Measurements from ENCODE around the gene STEAP4.

The STEAP4 gene

GRCh38 chr7:88302486-88302885 lies 4.2 kb downstream of the STEAP4 start:
- Mint-ChIP-seq H3K4me3 (no peak overlapping the region), H3K9me3 (no peaks in the 10 kb centered on the region), H3K4me1 (peaks cover 9% of the 10 kb centered on the region), H3K27me3 (ENCODE audit: low read depth, poor library complexity) (peaks cover 43% of the 10 kb centered on the region), H3K27ac (no peak overlapping the region), H3K36me3 (ENCODE audit: low read depth) (no peaks in the 10 kb centered on the region)
- TF ChIP-seq CTCF (IDR thresholded peaks at IDR 0.05) = no peak
- no peak for DNase-seq

GRCh38 chr7:88301924-88302323 lies 4.8 kb downstream of the STEAP4 start:
- Mint-ChIP-seq H3K9me3 (no peaks in the 10 kb centered on the region), H3K36me3 (ENCODE audit: low read depth) (no peaks in the 10 kb centered on the region), H3K4me1 (peaks cover 7% of the 10 kb centered on the region), H3K4me3 (no peak overlapping the region), H3K27ac (no peak overlapping the region), H3K27me3 (ENCODE audit: low read depth, poor library complexity) (peaks cover 38% of the 10 kb centered on the region)
- no peak for DNase-seq
- no peak for TF ChIP-seq CTCF (IDR thresholded peaks at IDR 0.05)

- DNase-seq = no peak
- peaks cover 23% of the 10 kb centered on the region for H3K27me3 Mint-ChIP-seq (ENCODE audit: low read depth, poor library complexity)
- H3K36me3 Mint-ChIP-seq (ENCODE audit: low read depth) = no peaks in the 10 kb centered on the region
- H3K9me3 Mint-ChIP-seq = no peaks in the 10 kb centered on the region
- H3K4me1 Mint-ChIP-seq = no peaks in the 10 kb centered on the region
- H3K4me3 Mint-ChIP-seq = no peak overlapping the region
- TF ChIP-seq CTCF (IDR thresholded peaks at IDR 0.05) = no peak
- H3K27ac Mint-ChIP-seq = no peak overlapping the region
These were observed 6.2 kb downstream of the STEAP4 start for GRCh38 chr7:88300401-88300945.

- Mint-ChIP-seq H3K4me3 (no peak overlapping the region), H3K27ac (no peak overlapping the region), H3K9me3 (no peaks in the 10 kb centered on the region), H3K4me1 (no peaks in the 10 kb centered on the region), H3K36me3 (ENCODE audit: low read depth) (no peaks in the 10 kb centered on the region), H3K27me3 (ENCODE audit: low read depth, poor library complexity) (peaks cover 10% of the 10 kb centered on the region)
- no peak for TF ChIP-seq CTCF (IDR thresholded peaks at IDR 0.05)
- no peak for DNase-seq
These were observed 7.6 kb downstream of the STEAP4 start for GRCh38 chr7:88299126-88299525.

- no peaks in the 10 kb centered on the region for H3K4me1 Mint-ChIP-seq
- H3K36me3 Mint-ChIP-seq (ENCODE audit: low read depth) = no peaks in the 10 kb centered on the region
- TF ChIP-seq CTCF (IDR thresholded peaks at IDR 0.05) = no peak
- no peak overlapping the region for H3K4me3 Mint-ChIP-seq
- no peak overlapping the region for H3K27ac Mint-ChIP-seq
- no peaks in the 10 kb centered on the region for H3K9me3 Mint-ChIP-seq
- H3K27me3 Mint-ChIP-seq (ENCODE audit: low read depth, poor library complexity) = no peaks in the 10 kb centered on the region
- no peak for DNase-seq
These were observed 12.8 kb downstream of the STEAP4 start for GRCh38 chr7:88293866-88294265.

GRCh38 chr7:88291398-88292173 lies 15.1 kb downstream of the STEAP4 start:
- no peak for DNase-seq
- no peak for TF ChIP-seq CTCF (IDR thresholded peaks at IDR 0.05)
- Mint-ChIP-seq H3K27me3 (ENCODE audit: low read depth, poor library complexity) (peaks cover 4% of the 10 kb centered on the region), H3K9me3 (no peaks in the 10 kb centered on the region), H3K4me1 (no peaks in the 10 kb centered on the region), H3K36me3 (ENCODE audit: low read depth) (no peaks in the 10 kb centered on the region), H3K4me3 (no peak overlapping the region), H3K27ac (no peak overlapping the region)

All from nephron progenitor cell (in vitro differentiated cells).